Upper lobe of left lung (tissue), 4 donors: ENCODE measurements around the gene RASGRP3.

ENCODE experiments used
- POLR2A ChIP-seq, 4 donors: fragments of 450-650 bp; IDR thresholded peaks; one replicate each; pipeline ENCODE4 v1.5.1; 2016 to 2017; ENCODE audit warnings: antibody characterized with exemption in 4 of 4, mild to moderate bottlenecking in 2 of 4
- TF ChIP-seq, protein P1 (sequence below), 6 experiments: fragments of 450-650 bp in 4 of 6; fragments of 200-600 bp in 2 of 6; sonication (generic) in 2 of 6; IDR thresholded peaks; one replicate each; pipeline ENCODE4 v1.5.1; 2016 to 2019; ENCODE audit warnings: antibody characterized with exemption in 6 of 6

DNA sequence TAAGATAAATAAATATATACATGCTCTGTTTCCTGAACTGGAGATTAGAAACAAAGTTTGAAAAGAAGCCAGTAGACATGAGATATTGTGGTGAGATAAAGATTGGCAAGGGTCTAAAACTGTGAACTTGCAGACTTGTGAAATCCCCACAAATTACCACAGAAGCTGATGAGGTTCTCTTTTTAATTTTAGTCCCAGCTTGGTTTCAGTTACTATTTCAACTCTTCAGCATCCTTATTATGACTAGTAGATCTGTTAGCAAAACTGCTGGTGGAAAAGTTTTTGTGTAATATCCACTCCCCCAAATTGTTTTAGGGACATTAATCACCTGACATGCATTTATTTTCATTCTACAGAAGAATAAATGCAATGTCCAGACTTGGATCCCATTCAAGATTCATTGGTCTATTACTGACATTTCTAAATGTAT lies 20.8 kb downstream of the RASGRP3 start:
- TF ChIP-seq POLR2A (IDR thresholded peaks at IDR 0.05): no peak
- TF ChIP-seq, protein P1, sequence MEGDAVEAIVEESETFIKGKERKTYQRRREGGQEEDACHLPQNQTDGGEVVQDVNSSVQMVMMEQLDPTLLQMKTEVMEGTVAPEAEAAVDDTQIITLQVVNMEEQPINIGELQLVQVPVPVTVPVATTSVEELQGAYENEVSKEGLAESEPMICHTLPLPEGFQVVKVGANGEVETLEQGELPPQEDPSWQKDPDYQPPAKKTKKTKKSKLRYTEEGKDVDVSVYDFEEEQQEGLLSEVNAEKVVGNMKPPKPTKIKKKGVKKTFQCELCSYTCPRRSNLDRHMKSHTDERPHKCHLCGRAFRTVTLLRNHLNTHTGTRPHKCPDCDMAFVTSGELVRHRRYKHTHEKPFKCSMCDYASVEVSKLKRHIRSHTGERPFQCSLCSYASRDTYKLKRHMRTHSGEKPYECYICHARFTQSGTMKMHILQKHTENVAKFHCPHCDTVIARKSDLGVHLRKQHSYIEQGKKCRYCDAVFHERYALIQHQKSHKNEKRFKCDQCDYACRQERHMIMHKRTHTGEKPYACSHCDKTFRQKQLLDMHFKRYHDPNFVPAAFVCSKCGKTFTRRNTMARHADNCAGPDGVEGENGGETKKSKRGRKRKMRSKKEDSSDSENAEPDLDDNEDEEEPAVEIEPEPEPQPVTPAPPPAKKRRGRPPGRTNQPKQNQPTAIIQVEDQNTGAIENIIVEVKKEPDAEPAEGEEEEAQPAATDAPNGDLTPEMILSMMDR (IDR thresholded peaks at IDR 0.05): no peak
